ENCODE results near the gene PSMD7.

DNA sequence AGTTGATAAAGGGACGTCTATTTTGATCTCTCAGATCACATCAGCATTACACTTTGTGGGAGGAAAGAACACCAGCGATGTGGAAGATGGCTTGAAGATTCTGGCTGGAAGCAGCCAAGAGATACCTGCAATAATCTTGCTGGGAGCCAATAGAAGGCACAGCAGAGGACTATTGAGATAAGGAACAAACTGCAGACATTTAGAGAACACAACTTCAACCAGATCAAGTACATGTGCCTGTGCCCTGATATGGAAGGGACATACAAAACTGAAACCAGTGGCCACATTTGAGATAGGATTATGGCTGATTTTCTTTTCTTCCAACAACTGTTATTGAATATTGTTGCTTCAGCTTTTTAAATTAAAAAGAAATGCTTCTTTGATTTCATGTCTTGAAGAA is 18.6 kb upstream of the PSMD7 start:
- TF ChIP-seq CTCF (IDR thresholded peaks at IDR 0.05; ENCODE audit: insufficient read depth, low read depth, low read length) (no peak), EZH2 (IDR thresholded peaks at IDR 0.05; ENCODE audit: insufficient read depth, low read length) (no peak)
